Measurements from ENCODE around the gene TMED1.

TMED1 gene

GRCh38 chr19:10830931-10831779, 4.9 kb downstream of the TMED1 start:
- DNase-seq: no peak

- DNase-seq: no peak
Observed at GRCh38 chr19:10830370-10830769, 5.6 kb downstream of the TMED1 start.

GRCh38 chr19:10829967-10830366, 6.0 kb downstream of the TMED1 start:
- DNase-seq: no peak

DNA sequence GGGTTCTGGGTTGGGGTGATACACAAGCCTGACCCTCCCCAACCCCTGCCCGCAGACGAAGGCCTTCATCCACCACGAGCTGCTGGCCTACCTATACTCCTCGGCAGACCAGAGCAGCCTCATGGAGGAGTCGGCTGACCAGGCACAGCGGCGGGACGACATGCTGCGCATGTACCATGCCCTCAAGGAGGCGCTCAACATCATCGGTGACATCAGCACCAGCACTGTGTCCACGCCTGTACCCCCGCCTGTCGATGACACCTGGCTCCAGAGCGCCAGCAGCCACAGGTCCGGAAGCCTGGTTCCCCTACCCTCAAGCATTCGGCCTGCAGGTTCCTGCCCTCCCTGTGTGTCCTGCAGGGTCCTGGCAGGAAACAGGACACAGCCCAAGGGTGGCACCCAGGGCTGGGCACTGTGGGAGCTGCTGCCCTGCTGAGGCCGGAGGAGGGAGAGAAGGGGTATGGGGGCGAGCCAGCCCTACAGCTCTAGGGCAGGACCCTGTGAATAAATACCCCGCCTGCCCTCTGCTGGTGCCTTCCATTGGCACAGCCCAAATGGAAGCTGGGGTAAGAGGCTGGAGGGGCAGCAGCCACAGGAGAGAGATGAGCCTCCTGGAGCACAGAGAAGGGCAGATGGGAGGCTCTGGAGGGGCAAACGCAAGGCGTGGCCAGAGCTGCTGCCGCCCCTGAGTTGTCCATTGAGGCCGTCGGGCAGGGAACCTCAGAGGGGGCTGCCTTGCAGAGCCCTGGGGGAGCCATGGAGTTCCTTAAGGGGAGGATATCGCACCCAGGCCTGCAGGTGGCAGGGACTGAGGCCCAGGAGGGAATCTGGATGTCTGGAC, 6.8 kb downstream of the TMED1 start:
- no peak for DNase-seq

DNA sequence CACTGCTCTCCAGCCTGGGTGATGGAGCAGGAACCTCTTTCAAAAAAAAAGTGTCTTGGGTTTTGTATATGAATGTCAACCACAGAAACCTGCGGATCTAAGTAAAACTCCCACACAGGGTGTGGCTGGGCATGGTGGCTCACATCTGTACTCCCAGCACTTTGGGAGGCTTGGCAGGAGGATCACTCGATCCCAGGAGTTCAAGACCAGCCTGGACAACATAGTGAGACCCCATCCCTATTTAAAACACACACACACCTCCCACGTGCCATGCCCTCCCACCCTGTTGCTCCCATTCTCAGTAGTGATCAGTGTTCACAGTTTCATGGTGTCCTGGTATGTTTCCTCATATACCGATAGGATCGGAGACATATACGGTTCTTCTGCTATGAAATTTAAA, 9.2 kb downstream of the TMED1 start:
- DNase-seq: no peak

- no peak for DNase-seq
Observed at GRCh38 chr19:10826231-10826630, 9.8 kb downstream of the TMED1 start.

GRCh38 chr19:10823690-10824089, 12.3 kb downstream of the TMED1 start:
- DNase-seq: no peak

DNA sequence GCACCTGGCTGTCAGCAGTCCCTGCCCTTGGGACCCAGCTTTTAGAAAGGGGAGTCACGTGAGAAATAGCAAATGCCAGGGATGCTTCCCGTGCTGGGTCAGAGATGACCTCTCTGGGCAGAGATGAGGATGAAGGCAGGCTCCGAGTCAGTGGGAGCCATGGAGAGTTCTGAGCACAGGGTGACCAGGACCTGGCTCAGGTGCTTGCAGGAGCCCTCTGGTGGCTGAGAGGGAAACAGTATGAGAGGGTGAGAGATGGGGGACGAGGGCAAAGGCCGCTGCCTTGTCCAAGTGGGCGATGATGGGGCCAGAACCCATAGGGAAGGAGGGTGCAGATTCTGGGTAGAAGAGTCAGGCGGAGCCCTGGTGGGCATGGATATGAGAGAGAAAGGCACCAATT, 15.8 kb downstream of the TMED1 start:
- no peak for DNase-seq

- DNase-seq: no peak
Observed at GRCh38 chr19:10819124-10820060, 16.6 kb downstream of the TMED1 start.

- DNase-seq: no peak
Observed at GRCh38 chr19:10818301-10819123, 17.5 kb downstream of the TMED1 start.

GRCh38 chr19:10817291-10818038, 18.5 kb downstream of the TMED1 start:
- DNase-seq: no peak

- no peak for DNase-seq
Observed at GRCh38 chr19:10816691-10817090, 19.3 kb downstream of the TMED1 start.

- no peak for DNase-seq
Observed at GRCh38 chr19:10815969-10816644, 19.9 kb downstream of the TMED1 start.

DNA sequence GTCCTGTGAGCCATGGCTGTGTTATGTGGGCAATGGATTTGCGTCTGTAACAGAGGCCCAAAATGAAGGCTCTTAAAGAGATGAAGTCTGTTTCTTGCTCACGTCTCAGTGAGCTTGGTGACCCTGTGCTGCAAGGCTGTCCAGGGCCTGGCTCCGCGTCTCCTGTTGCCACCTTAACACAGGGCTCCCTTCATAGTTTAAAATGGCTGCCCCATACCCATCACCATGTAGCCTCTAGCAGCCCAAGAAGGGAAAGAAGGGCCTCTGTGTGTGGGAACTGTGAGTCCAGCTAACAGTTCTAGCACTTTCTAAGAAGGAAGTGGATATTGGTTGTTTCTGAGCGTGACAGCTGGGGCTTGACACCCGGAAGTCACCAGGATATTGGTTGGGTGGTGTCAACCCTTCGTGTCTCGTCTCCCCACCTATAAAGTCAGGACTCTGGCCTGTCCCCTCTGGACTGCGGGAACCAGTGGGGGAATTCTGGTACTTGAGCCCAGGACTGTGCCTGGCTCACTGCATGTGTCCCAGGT, 20.9 kb downstream of the TMED1 start:
- DNase-seq: no peak

DNA sequence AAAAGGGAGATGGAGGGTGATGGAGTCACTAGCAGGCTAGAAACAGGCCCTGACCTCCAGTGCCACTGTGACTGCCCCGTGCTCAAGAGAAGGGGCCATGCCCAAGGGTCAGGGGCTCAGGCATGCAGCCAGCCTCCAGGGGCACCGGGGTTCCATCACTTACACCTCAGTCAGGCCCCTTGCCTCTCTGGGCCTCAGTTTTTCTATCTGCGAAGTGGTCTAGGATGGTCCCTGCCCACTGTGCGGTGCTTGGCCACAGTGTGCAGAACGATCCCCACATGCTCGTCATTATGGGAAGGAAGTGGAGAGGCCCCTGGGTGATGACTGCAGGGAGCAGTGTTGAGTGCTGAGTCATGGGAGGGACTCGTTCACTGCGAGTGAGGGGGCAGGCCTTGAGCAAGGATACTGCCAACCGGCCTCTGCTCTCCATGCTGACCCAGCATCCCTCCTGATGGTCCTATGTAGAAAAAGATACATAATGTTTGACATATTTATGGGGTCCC, 23.1 kb downstream of the TMED1 start:
- DNase-seq: no peak

DNA sequence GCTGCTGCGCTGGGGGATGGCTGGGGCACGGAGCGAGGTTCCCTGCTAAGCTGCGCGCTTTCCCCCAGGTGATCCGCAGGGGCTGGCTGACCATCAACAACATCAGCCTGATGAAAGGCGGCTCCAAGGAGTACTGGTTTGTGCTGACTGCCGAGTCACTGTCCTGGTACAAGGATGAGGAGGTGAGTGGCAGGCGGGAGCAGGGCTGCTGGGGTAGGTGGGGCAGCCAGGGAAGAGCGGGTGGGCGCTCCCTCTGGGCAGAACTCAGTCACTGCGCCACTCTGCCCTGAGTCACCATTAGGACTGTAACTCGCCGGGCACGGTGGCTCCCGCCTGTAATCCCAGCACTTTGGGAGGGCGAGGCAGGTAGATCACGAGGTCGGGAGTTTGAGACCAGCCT, 23.8 kb downstream of the TMED1 start:
- DNase-seq: no peak

DNA sequence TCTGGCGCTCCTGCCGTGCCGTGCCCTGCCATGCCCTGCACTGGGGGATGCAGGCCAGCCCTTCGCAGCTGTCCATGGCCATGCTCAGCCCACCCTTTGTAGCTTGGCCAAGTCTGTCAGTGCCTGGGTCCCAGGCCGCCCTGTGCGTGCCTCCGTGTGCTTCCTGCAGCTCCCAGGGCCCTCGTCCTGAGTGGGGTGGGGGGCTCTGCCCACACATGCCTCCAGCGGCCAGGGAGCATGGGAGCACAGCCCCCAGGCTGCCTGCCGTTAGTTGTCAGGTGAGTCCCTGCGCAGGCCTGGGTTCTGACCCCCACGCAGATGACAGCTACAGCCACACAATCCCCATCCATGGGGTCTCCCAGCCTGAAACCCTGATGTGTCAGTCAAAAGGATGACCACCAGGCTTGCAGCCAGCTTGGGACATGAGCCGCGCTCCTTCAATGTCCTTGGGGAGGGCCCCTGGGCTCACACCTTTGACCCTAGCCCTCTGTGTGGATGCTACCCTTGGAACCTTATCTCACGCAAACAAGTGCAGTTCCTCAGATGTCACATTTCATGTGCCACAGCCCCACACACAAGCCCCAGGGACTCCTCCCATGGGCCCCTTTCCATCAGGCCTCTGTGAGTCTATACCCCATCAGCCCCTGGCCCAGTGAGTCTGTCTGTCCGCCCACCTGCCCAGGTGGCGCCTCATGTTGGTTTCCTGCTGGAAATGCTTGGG, 24.5 kb downstream of the TMED1 start:
- no peak for DNase-seq

- no peak for DNase-seq
Observed at GRCh38 chr19:10809651-10810285, 26.2 kb downstream of the TMED1 start.

All from NCI-H146 (cell line).